ENCODE data around the gene VGF.
A peak's percentile ranks its signal among the peaks of the same experiment; 100 is the strongest.

The VGF gene

DNA sequence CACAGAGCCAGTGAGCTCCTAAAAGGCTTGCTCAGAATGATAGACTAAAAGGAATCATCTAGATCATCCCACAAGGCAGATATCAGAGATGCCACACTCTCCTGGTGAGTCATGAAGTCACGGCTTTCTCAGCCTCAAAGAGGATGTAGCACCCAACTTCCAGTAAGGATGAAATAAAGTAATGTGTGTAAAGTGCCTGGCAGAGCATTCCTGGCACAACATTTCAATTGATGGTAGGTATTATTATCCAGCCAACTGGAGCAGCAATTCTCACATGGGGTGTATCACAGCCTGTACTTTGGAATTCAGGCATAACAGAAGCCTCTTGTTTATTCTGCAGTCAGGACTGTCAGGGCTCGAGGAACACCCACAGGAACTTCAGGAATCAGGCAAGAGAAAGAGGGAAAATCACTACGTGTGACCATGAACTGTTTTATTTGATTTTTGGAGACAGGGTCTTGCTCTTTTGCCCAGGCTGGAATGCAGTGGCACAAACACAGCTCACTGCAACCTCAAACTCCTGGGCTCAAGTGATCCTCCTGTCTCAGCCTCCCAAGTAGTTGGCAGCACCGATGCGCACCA is 20.0 kb upstream of the VGF start:
- DNase-seq: peak; percentile 62

DNA sequence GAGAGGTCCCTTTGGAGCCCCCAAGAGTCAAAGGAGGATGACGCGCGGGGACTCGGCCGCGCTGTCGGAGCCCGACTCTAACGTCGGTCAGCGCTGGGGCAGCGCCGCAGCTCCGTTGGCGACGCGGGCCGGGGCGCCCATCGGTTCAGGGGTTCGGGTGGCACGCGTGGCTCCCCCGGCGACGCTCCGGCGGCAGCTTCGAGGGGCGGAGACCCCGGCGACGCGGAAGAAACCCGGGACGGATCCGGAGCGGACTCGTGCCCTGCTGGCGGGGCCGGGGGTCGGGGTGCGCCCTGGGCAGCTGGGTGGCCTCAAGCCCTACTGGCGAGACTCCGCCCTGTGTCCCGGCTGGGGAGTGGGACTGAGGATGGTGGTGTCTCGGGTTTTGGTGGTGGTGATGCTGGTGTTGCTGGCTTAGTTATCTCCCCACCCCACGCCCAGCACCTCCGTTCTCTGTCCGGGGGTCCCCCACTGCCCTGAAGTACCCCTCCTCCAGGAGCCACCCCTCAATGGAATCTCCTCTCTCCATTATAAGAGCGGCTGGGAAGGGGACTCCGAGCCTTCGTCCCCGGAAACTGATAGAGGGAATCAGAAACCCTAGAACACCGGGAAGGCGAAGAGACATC is 14.9 kb upstream of the VGF start, which contains the start of gene NAT16:
TSS of gene NAT16 (minus strand) at position 164 of the 626 bp plus-strand sequence. CDS start 5,486 bp downstream, outside the sequence.
- no peak for DNase-seq

DNA sequence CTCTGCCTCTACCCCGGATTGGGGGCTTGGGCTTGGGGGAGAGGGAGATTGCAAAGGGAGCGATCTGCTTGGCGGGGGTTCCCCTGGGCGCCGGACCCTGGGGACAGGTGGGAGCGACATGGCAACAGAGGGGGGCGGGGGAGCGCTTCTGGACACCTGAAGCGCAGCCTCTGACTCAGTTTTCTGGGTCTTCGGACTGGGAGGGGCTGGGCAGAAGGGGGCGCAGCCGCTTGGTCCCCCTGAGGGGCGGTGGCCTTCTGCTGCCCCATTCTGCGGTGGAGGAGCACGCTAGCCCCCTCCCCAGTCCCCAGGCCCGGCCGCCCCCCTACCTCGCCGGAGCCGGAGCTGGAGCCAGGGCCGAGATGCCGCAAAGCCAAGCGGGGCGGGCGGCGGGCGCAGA is 14.3 kb upstream of the VGF start:
- DNase-seq: no peak

DNA sequence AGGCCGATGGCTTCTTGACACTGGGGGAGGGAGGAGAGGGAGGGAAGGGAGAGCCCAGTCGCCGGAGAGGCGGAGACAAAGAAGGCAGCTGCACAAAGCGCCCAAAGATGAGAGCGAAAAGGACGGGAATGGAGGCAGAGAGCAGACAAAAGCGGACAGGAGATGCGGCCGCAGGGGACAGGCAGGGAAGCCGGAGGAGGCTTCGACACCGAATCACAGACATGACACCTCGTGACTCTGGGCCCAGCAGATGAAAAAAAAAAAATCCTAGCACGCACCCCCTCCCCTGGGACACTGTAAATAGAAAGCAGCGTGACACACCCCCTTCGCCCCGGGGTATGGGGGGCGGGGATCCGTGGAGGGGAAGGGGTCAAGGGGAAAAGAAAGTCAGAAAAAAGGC is 13.7 kb upstream of the VGF start:
- DNase-seq: no peak

DNA sequence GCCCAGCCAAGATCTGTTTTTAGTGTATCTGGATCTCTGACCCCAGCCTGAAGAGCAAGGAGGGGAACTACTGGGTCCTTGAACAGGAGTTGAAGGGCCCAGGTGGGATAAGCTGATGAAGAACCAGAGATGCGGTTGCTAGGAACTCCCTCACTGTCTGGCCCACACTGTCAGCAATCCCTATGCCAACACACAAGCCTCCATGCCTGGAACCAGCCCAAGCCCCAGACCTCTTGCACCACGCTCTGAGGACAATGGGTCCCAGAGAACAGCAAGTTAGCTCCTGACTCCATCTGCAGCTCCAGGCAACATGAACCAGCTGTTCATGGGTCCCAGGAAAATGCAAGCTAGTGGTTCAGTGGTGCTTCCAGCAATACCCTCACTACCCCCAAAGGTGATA is 12.3 kb upstream of the VGF start:
- no peak for DNase-seq

DNA sequence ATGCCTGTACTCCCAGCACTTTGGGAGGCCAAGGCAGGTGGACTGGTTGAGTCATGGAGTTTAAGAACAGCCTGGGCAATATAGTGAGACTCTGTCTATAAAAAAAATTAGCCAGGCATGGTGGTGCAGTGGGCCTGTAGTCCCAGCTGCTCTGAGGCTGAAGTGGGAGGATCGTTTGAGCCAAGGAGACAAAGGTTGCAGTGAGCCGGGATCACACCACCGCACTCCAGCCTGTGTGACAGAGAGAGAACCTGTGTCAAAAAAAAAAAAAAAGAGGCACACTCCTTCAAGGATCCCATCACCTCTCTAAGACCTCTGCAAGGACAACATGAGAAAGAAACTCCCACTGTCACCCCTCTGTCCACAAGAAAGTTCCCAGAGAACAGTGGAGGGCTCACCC is 10.3 kb upstream of the VGF start:
- no peak for DNase-seq

DNA sequence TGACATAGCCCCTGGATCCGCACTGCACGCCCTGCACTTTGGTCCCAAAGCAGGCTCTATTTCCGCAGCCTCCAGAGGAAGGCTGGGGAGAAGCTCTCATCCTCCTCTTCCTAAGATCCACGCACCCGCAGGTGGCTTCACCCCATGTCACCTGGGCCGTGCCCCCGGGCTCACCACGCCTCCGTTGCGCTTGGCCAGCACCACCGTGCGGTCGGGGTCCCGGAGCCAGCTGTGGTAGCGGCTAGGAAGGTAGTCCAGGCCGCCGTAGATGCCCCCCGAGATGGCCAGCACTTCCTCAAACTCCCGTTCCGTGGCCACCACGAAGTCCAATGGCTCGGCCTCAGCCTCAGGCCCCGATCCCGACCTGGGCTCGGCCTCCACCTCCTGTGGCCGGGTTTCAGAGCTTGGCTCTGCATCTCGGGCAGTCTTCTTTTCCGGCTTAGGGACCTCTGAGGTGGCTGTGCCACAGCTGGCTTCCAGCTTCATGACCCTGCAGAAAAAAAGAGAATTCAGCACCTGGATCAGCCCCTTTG is 9.0 kb upstream of the VGF start:
- no peak for DNase-seq

DNA sequence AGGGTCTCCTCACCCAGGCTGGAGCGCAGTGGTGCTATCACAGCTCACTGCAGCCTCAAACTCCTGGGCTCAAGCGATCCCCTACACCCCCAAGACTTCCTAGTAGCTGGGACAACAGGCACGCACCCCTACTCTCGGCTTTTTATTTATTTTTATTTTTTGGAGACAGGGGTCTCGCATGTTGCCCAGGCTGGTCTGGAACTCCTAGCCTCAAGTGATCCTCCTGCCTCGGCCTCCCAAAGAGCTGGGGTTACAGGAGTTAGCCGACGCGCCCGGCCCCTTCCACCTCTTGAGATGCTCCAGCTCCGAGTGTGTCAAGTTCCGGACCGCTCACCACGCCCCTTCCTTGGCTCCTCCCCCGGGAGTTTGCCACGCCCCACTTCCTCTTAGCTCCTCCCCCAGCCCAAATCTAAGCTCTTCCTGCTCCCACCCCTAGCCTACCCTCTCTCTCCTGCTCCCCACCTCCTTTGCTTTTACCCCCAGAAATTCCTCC is 8.4 kb upstream of the VGF start:
- DNase-seq: peak; percentile 52

DNA sequence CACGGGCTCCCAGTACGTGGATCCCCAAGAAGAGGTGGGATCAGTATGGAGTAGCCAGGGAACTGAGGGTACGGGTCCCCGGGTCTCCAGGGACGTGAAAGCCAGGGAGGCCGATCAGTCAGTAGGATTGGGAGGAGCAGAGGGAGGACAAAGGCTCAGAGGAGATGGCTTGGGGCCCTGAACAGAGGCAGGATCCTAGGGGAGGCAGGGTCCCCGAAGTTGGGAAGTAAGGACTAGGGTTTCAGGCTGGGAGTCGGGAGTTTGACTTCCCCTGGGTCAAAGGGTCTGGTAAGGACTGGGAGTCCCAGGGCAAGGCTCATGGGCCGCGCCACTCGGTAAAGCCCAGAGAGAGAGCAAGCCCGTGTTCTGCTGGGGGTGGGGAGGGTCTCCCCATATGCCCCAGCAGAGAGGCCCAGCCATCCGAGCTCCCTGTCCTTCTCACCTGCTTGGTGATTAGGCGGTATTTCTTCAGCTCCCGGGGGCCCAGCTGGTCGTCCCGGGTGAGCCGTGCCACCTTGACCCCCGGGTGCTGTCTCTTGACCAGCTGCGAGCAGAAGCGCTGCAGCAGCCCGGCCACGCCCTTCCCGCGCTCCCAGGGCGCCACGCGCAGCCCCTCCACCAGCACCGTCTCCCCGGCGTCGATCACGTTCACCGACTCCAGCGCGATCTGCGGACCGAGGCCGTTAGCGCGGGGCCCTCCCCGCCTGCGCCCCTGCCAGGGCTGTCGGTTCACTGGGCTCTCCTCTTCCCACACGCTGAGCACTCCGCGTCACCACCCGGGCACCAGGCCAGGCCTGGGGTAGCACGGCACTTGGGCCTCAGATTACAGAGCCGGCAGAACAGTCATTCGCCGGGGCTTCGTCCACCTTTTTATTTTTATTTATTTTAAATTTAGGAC is 7.7 kb upstream of the VGF start:
- DNase-seq: peak; percentile 66

DNA sequence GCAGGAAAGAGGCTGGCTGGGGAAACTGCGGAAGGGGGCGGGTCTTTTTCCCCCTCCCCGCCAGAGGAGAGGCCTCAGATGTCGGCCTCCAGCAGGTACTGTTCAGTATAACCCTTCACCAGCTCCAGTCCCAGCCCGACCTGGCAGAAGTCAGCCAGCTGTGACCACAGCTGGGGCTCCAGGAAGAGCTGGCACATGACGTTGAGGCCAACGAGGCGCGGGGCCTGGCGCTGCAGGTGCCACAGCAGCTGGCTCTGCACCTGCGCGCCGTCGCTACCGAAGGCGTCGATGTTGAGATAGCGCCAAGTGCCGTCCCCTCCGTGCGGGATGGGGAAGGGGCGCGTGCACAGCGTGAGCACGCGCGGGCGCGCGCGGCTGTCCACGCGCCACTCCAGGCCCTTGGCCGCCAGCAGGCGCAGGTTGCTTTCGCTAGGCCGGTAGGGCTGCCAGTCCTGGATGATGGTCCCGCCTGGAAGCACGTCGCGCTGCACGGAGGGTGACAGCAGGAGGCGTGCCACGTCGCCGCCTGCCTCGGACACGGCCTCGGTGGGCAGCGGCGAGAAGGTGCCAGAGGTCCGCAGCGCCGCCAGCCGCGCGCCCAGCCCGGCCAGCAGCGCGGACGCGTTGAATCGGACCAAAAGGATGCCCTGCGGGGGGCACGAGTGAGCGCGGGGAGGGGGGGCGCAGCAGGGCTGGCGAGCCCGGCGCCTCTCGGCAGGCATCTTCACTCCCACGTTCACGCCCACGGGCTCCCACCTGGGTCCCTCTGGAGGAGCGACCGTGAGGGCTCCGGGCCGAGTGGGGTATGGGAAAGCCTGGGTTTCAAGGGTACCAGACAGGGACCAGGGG is 6.9 kb upstream of the VGF start:
- no peak for DNase-seq

DNA sequence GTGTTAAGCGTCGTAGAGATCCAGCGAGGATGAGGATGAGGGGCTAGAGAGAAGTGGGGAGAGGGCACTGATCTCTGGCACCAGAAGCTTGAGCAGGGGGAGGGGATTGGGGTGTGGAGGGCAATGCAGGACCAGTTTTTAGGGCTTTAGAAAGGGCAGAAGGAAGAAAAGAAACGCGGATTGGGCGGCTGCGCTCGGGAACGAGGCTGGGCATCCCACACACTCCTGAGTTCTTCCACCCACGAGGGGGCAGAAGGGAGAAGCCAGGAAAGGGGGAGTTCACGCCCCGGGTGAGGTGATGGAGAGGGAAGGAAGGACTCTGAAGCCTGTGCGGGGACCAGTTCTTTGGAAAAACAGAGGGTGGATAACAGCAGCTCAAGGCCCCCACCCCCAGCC is 6.1 kb upstream of the VGF start:
- DNase-seq: no peak

DNA sequence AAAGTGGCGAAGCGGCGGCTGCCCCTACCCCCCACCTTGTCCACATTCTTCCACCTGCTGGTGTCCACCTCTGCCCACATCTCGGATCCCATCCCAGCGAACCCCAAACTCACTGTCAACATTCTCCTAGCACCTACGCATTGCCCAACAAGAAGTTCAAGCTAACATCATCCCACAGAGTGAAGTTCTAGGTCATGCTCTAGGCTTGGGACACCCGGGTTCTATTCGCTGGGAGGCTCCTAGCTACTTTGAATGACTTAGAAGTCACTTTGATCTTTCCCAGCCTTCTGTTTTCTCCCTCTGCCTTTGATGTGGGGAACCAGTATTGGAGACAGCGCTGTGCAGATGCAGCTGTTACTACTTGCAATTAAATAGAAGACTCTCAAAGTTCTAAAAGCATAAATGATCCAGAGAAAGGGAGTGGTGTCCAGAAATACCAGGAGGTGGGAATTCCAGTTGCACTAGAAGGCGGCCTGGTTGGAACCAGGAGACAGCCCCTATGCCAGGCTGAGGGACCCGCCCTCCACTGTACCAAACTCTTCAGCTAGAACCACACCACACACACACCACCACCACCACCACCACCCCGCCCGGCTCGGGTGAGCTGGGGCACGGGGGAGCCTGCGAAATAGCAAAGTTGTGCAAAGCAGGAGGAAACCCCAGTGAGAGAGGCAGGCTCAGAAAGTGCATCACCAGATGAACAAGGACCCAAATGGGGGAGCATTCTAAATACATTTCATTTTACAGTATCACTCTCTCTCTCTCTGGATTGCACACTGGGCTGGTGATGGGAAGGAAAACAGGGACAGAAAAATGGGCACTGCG is 5.5 kb upstream of the VGF start:
- no peak for DNase-seq

DNA sequence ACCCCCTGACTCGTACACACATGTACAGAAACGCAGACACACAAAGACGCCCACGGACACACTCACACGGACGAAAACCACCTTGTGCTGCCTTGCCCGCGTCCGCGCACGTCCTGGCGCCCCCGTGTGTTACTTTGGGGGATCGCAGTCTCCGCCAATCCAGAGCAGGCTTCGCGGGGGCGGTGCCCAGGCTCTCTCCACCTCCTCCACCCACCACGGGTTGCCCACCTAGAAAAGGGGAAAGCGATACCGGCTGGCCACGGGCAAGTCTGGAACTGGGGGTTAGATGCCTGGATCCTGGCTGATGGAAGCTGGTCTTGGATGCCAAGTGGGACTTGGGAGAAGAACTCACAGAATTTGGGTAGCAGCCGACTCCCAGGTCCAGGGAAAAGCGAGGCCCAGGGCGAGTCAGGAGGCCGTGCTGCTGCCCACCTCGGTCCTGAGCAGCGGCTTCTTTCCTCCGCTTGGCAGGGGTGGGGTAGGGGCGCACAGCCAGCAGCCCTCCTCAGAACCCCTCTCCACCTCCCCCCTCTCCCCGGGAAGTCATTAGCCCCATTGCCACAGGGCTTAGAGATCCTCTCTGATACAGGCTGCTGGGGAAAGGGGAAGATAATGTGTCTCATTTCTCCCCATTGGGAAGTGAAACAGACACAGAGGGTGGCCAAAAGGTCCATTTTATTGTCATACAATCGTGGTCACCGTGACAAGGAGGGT is 4.6 kb upstream of the VGF start:
- peak; percentile 48 for DNase-seq

DNA sequence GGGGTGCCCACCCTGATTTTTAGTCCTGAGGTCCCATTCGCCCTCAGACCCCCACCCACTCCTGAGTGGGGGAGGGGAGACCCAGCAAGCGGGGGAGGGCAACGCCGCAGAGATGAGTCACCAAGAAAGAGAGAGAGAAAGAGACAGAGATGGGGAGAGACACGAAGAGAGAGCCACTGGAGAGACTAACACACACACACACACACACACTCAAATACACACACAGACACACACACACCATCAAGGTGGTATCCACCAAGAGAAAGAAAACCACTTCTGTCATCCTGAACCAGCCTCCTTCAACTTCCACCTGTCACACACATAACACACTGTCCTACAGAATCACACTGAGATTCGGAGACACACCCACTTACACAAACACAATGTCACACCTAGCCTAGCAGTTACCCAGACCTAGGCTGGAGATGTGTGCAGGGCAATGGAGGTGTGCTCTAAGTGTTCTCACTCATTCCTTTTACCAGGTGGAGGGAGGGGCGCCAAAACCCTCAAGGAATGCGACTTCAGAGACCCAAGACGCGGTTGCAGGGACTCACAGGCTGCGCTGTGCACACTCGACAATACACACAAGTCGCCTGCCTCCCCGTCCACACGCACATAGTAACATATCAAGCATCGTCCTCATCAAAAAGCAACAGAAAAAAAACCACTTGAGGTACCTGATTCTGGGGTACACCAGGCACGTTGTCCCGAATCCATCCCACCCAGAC is 3.9 kb upstream of the VGF start:
- peak; percentile 32 for DNase-seq

DNA sequence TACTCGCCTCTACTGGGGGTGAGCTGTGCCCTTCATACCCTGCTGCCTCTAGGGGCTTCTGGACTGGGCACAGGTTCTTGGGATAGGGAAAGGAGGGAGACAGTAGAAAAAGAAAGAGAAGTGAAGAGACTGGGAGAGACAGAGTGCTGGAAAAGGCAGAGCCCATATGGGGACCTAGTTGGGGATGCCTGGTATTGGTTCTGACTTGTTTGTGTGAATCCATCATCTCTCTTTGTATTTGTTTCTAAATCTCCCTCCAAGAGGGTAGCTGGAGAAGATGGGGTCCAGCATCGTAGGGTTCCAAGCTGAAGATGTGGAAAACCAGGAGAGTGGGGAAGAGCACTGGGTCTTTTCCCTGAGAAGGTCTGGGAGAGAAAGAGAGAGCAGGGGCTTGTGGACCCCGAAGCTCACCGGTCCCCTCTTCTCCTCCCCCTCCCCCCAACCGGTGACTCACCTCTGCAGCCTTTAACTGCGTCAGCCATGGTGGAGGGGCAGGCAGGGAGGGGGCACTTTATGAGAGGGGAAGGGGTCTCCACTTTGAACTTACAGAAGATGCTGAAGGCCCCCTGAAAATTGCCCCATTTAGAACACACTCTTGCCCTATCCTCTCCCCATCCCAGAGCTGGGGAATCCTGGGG is 3.2 kb upstream of the VGF start:
- peak; percentile 51 for DNase-seq

DNA sequence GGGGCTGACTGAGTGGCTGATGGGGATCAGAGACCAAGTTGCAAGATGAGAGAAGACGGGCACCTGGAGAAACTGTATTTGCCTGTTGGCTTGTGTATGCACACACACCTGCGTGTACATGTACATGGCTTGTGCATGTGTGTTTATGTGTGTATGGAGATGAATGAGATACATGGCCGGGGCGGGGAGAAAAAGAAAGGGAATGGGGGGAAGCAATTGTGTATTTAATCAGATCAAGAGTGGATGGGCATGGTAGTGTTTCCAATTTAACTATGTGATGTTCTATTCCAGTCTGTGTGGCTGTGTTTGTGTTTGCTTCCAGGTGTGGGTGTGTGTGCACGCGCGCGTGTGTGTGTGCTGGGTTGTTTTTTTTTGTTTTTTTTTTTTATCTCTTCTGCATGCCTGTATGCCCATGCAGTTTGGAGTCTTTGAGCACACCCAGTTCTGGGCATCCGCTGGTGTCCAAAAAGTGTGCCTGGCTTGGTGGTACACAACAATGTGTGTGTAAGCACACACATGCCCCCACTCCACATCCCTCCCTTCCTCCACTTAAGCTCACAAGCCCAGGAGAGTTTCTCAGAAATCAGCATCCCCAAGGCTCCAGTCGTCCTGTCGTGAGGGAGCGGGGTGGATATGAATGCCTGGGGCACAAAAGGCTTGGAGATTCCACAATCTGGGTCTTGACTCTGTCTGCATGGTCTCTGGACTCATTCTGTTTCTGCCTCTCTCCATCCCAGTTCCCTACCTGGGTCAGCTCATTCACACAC is 2.5 kb upstream of the VGF start:
- no peak for DNase-seq

DNA sequence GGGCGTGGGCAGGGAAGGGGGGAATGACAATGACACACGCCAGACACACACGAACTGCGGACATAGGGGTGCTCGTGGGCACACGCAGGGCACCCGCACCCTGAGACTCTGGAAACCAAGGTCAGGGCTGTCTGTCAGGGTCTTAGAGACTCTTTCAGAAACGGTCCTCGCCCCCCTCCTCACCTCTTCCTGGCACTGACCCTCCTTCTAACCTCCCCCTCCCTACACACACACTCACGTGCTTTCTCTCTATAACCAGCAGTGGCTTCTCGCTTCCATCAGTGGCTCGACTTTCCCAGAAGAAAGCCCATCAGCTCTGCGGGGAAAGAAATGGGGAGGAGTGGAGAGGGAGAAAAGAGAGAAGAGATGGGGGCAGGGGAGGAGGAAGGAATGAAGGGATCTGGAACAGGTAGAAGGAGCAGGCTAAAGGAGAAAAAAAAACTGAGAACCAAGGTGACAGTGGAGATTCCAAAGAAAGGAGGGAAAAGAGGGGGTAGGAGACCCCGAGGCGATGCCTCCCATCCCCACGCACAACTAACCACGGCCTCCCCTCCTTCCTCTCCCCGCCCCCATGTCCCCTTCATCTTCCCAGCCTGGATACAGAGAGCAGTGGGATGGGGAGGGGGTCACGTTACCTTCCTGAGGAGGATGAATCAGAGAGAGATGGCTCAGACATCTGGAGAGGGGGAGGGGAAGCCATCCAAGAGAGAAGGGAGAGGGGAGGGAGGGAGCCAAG is 1.7 kb upstream of the VGF start:
- peak; percentile 78 for DNase-seq

DNA sequence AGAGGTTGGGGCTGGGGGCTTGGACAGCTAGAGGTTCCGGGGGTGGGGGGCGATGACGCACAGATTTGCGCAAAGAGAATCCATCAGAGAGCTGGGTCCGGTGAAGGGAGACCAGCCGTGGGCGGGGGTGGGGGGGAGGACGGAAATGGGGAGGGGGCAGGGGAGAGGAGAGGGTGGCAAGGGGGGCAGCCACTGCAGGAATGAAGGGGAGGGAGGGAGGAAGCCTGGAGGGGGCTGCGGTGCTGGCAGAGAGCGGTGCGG is 1.2 kb upstream of the VGF start:
- no peak for DNase-seq
